ENCODE data around the gene DBH. TPM values are rescaled to one million over a fixed set of nuclear protein-coding genes. Genes with fewer than 3 reads are reported as not detected.

The DBH gene
- total RNA-seq, 1 donor from 2014 or later = not detected

GRCh38 chr9:133683586-133684120, 47.5 kb downstream of the DBH start:
- peak; percentile 12 to 16 for DNase-seq (ENCODE audit: low read depth in 2 of 2)

- no peak for DNase-seq (ENCODE audit: low read depth in 2 of 2)
Measured at GRCh38 chr9:133684121-133684935, 48.2 kb downstream of the DBH start.

- no peak for DNase-seq (ENCODE audit: low read depth in 2 of 2)
Measured at GRCh38 chr9:133684936-133685361, 48.8 kb downstream of the DBH start.

GRCh38 chr9:133685653-133686609, 49.8 kb downstream of the DBH start:
- DNase-seq (ENCODE audit: low read depth in 2 of 2) = no peak

GRCh38 chr9:133686642-133687575, 50.7 kb downstream of the DBH start:
- no peak for DNase-seq (ENCODE audit: low read depth in 2 of 2)

GRCh38 chr9:133687856-133688761, 51.9 kb downstream of the DBH start:
- DNase-seq (ENCODE audit: low read depth in 2 of 2) = no peak

- no peak for DNase-seq (ENCODE audit: low read depth in 2 of 2)
Measured at GRCh38 chr9:133689151-133689763, 53.1 kb downstream of the DBH start.

GRCh38 chr9:133690081-133690561, 54.0 kb downstream of the DBH start:
- DNase-seq (ENCODE audit: low read depth in 2 of 2) = no peak

- no peak for DNase-seq (ENCODE audit: low read depth in 2 of 2)
Measured at GRCh38 chr9:133691191-133691590, 55.0 kb downstream of the DBH start.

GRCh38 chr9:133691626-133692363, 55.6 kb downstream of the DBH start:
- no peak for DNase-seq (ENCODE audit: low read depth in 2 of 2)

- DNase-seq (ENCODE audit: low read depth in 2 of 2) = no peak
Measured at GRCh38 chr9:133692364-133692985, 56.3 kb downstream of the DBH start.

GRCh38 chr9:133693116-133693515, 57.0 kb downstream of the DBH start:
- no peak for DNase-seq (ENCODE audit: low read depth in 2 of 2)

- no peak for DNase-seq (ENCODE audit: low read depth in 2 of 2)
Measured at GRCh38 chr9:133693703-133694529, 57.8 kb downstream of the DBH start.

- no peak for DNase-seq (ENCODE audit: low read depth in 2 of 2)
Measured at GRCh38 chr9:133694686-133695085, 58.5 kb downstream of the DBH start.

- no peak for DNase-seq (ENCODE audit: low read depth in 2 of 2)
Measured at GRCh38 chr9:133696071-133696472, 59.9 kb downstream of the DBH start.

- no peak for DNase-seq (ENCODE audit: low read depth in 2 of 2)
Measured at GRCh38 chr9:133699546-133699945, 63.4 kb downstream of the DBH start.

- no peak for DNase-seq (ENCODE audit: low read depth in 2 of 2)
Measured at GRCh38 chr9:133700819-133701320, 64.7 kb downstream of the DBH start.

Measured in lung microvascular endothelial cell (primary cell).